Measurements from ENCODE around the gene TBX19. TPM values are rescaled to one million over a fixed set of nuclear protein-coding genes. Genes with fewer than 3 reads are reported as not detected.

The TBX19 gene
- total RNA-seq, 1 donor from 2014 or later, result 0.31 TPM

- no peak for DNase-seq
Observed at GRCh38 chr1:168360151-168361021, 79.7 kb downstream of the TBX19 start.

- no peak for DNase-seq
Observed at GRCh38 chr1:168361252-168361651, 80.6 kb downstream of the TBX19 start.

- DNase-seq, result no peak
Observed at GRCh38 chr1:168362991-168363390, 82.3 kb downstream of the TBX19 start.

Small RNAs within 50 kb of the gene (small RNA-seq; reads per million reads assigned to genes)
- gene RNU6-1310P, result not detected

Other genes starting within 250 kb of the TBX19 start
- 93.4 TPM for gene GPR161, start 143.9 kb upstream of the TBX19 start, total RNA-seq
- gene TIPRL, start 101.9 kb upstream of the TBX19 start, total RNA-seq, result 101 TPM
- gene SFT2D2, start 54.9 kb upstream of the TBX19 start, total RNA-seq, result 34.2 TPM

Measured in occipital lobe (tissue), 3 donors.